Activated CD4-positive, alpha-beta T cell treated with anti-CD3 and anti-CD28 coated beads for 36 hours (primary cell): ENCODE data around the gene SPHKAP. TPM values are rescaled to one million over a fixed set of nuclear protein-coding genes. Genes with fewer than 3 reads are reported as not detected.
"Not testable (repeated sequence)": the region's sequence is repeated elsewhere in the genome, so short reads cannot be mapped to it uniquely, and the experiment has no call there.

Experiments used
- ATAC-seq: fragments of 200-7000 bp; cut with Tn5 transposase; one replicate; pipeline ENCODE4 v1.10.0; 2021; ENCODE audit warnings: mild to moderate bottlenecking, moderate library complexity
- CTCF ChIA-PET: fragments of 350-600 bp; sonication (Branson Sonifier 250); formaldehyde crosslinking; loops from one replicate; lab custom pipeline; 2021; ENCODE audit warnings: antibody characterized with exemption; lab: Charles Lee
- POLR2A ChIA-PET: fragments of 350-600 bp; sonication (Branson Sonifier 250); formaldehyde crosslinking; loops from one replicate; lab custom pipeline; 2021; ENCODE audit warnings: antibody characterized with exemption, inconsistent platforms; lab: Charles Lee
- DNase-seq: peaks from one replicate; pipeline ENCODE4 v3.0.0-alpha.2; 2020
- H3K27ac Mint-ChIP-seq: one replicate; pipeline ENCODE4 v1.8.0; 2021; ENCODE audit warnings: mixed read lengths
- H3K27me3 Mint-ChIP-seq: one replicate; pipeline ENCODE4 v1.8.0; 2021; ENCODE audit warnings: mixed read lengths
- H3K36me3 Mint-ChIP-seq: one replicate; pipeline ENCODE4 v1.8.0; 2021; ENCODE audit warnings: low read depth, mixed read lengths
- H3K4me1 Mint-ChIP-seq: one replicate; pipeline ENCODE4 v1.8.0; 2021; ENCODE audit warnings: mixed read lengths
- H3K4me3 Mint-ChIP-seq: one replicate; pipeline ENCODE4 v1.8.0; 2021; ENCODE audit warnings: mild to moderate bottlenecking, moderate library complexity, mixed read lengths
- H3K9me3 Mint-ChIP-seq: one replicate; pipeline ENCODE4 v1.8.0; 2021; ENCODE audit warnings: low read depth, mixed read lengths
- intact Hi-C, 2 experiments: fragments of 100-400 bp; cut with DNase I in 1 of 2; cut with micrococcal nuclease in 1 of 2; formaldehyde crosslinking; loops; one replicate each; pipeline versions ENCODE4 v1.14.2 to v1.15.1; 2022 to 2024; cut with DNase I, micrococcal nuclease
- total RNA-seq, 2 experiments: library from RNA; stranded (reverse); gene quantifications; one replicate each; pipeline ENCODE4 v1.2.3, GENCODE V29; 2021

SPHKAP gene
- not detected for total RNA-seq

GRCh38 chr2:228181098-228182019 lies at the start of gene SPHKAP:
Gene SPHKAP, minus strand, starts transcription at chr2:228181687. Its CDS starts 89 bp downstream, at chr2:228181598.
- CTCF ChIA-PET: no interaction called here
- ATAC-seq (no peak), DNase-seq (no peak)
- Mint-ChIP-seq H3K4me3 (no peak within 1 kb of the TSS), H3K36me3 (no peaks in the 10 kb centered on the region), H3K4me1 (no peaks in the 10 kb centered on the region), H3K27me3 (peaks cover 9% of the 10 kb centered on the region), H3K9me3 (peaks cover 4% of the 10 kb centered on the region), H3K27ac (no peak within 1 kb of the TSS)
- POLR2A ChIA-PET: no interaction called here
- intact Hi-C loops: no loop called here

GRCh38 chr2:228227466-228227865 lies 46.0 kb upstream of the SPHKAP start:
- ATAC-seq (no peak), DNase-seq (no peak)
- POLR2A ChIA-PET: no interaction called here
- intact Hi-C loops: no loop called here
- H3K27ac Mint-ChIP-seq: no peak overlapping the region
- no peaks in the 10 kb centered on the region for H3K36me3 Mint-ChIP-seq
- no peaks in the 10 kb centered on the region for H3K4me1 Mint-ChIP-seq
- H3K27me3 Mint-ChIP-seq: no peaks in the 10 kb centered on the region
- CTCF ChIA-PET: no interaction called here
- H3K4me3 Mint-ChIP-seq: no peak overlapping the region
- H3K9me3 Mint-ChIP-seq: peaks cover 7% of the 10 kb centered on the region

- H3K27me3 Mint-ChIP-seq: no peaks in the 10 kb centered on the region
- peaks cover 8% of the 10 kb centered on the region for H3K9me3 Mint-ChIP-seq
- ChIA-PET CTCF (no interaction called here), POLR2A (no interaction called here)
- no peak overlapping the region for H3K27ac Mint-ChIP-seq
- DNase-seq (no peak), ATAC-seq (no peak)
- no peaks in the 10 kb centered on the region for H3K4me1 Mint-ChIP-seq
- H3K36me3 Mint-ChIP-seq: no peaks in the 10 kb centered on the region
- no peak overlapping the region for H3K4me3 Mint-ChIP-seq
- intact Hi-C loops: no loop called here
Measured at GRCh38 chr2:228224410-228224809, 42.9 kb upstream of the SPHKAP start.

GRCh38 chr2:228218593-228218992 lies 37.1 kb upstream of the SPHKAP start:
- CTCF ChIA-PET: interaction anchor here (0.7 kb wide), 1 partner anchor 26 kb away, joined by 4 read pairs; no protein-coding TSS in a partner anchor
- POLR2A ChIA-PET, intact Hi-C loops, H3K27me3 Mint-ChIP-seq, H3K27ac Mint-ChIP-seq, H3K36me3 Mint-ChIP-seq, H3K4me1 Mint-ChIP-seq, H3K4me3 Mint-ChIP-seq, ATAC-seq, DNase-seq: not testable (repeated sequence)
- H3K9me3 Mint-ChIP-seq: peaks cover 12% of the 10 kb centered on the region

GRCh38 chr2:228197504-228197903 lies 16.0 kb upstream of the SPHKAP start:
- no peaks in the 10 kb centered on the region for H3K27me3 Mint-ChIP-seq

GRCh38 chr2:228180181-228181097 lies 1.0 kb downstream of the SPHKAP start:
- peaks cover 4% of the 10 kb centered on the region for H3K9me3 Mint-ChIP-seq
- no peak overlapping the region for H3K4me3 Mint-ChIP-seq
- no peak overlapping the region for H3K27ac Mint-ChIP-seq
- POLR2A ChIA-PET: no interaction called here
- ATAC-seq (no peak), DNase-seq (no peak)
- H3K27me3 Mint-ChIP-seq: peaks cover 9% of the 10 kb centered on the region
- intact Hi-C loops: no loop called here
- CTCF ChIA-PET: interaction anchor here (0.6 kb wide), 1 partner anchor 134 kb away, joined by 4 read pairs; no protein-coding TSS in a partner anchor
- H3K36me3 Mint-ChIP-seq: no peaks in the 10 kb centered on the region
- H3K4me1 Mint-ChIP-seq: no peaks in the 10 kb centered on the region

More at GRCh38 chr2:228197504-228197903, 16.0 kb upstream of the SPHKAP start:
- Mint-ChIP-seq H3K4me3 (no peak overlapping the region), H3K36me3 (no peaks in the 10 kb centered on the region), H3K4me1 (no peaks in the 10 kb centered on the region), H3K27ac (no peak overlapping the region), H3K9me3 (peaks cover 4% of the 10 kb centered on the region)
- ATAC-seq: no peak
- ChIA-PET CTCF (no interaction called here), POLR2A (no interaction called here)
- DNase-seq: no peak
- intact Hi-C loops: no loop called here

GRCh38 chr2:228167290-228167689 lies 14.2 kb downstream of the SPHKAP start:
- intact Hi-C loops: no loop called here
- no peaks in the 10 kb centered on the region for H3K27me3 Mint-ChIP-seq
- ChIA-PET CTCF (interaction anchor here (0.6 kb wide), 1 partner anchor 216 kb away, joined by 3 read pairs; no protein-coding TSS in a partner anchor), POLR2A (no interaction called here)
- no peaks in the 10 kb centered on the region for H3K4me1 Mint-ChIP-seq
- no peak for ATAC-seq
- DNase-seq: no peak
- H3K4me3 Mint-ChIP-seq: no peak overlapping the region
- H3K27ac Mint-ChIP-seq: no peak overlapping the region
- H3K9me3 Mint-ChIP-seq: no peaks in the 10 kb centered on the region
- no peaks in the 10 kb centered on the region for H3K36me3 Mint-ChIP-seq

- H3K4me3 Mint-ChIP-seq: no peak overlapping the region
- H3K27me3 Mint-ChIP-seq: no peaks in the 10 kb centered on the region
- ChIA-PET POLR2A (no interaction called here), CTCF (no interaction called here)
- H3K36me3 Mint-ChIP-seq: no peaks in the 10 kb centered on the region
- intact Hi-C loops: no loop called here
- no peak for ATAC-seq
- H3K4me1 Mint-ChIP-seq: no peaks in the 10 kb centered on the region
- H3K27ac Mint-ChIP-seq: no peak overlapping the region
- no peaks in the 10 kb centered on the region for H3K9me3 Mint-ChIP-seq
- no peak for DNase-seq
Measured at GRCh38 chr2:228164718-228165117, 16.8 kb downstream of the SPHKAP start.

- Mint-ChIP-seq H3K4me3 (no peak overlapping the region), H3K4me1 (no peaks in the 10 kb centered on the region), H3K27ac (no peak overlapping the region), H3K36me3 (no peaks in the 10 kb centered on the region), H3K9me3 (peaks cover 7% of the 10 kb centered on the region), H3K27me3 (no peaks in the 10 kb centered on the region)
- CTCF ChIA-PET: no interaction called here
- ATAC-seq (no peak), DNase-seq (no peak)
- POLR2A ChIA-PET: no interaction called here
- intact Hi-C loops: no loop called here
Measured at GRCh38 chr2:228157841-228158240, 23.6 kb downstream of the SPHKAP start.

- Mint-ChIP-seq H3K36me3 (no peaks in the 10 kb centered on the region), H3K9me3 (peaks cover 3% of the 10 kb centered on the region), H3K4me3 (no peak overlapping the region), H3K27ac (no peak overlapping the region), H3K27me3 (no peaks in the 10 kb centered on the region), H3K4me1 (peaks cover 2% of the 10 kb centered on the region)
- intact Hi-C loops: no loop called here
- no peak for DNase-seq
- ChIA-PET POLR2A (no interaction called here), CTCF (no interaction called here)
- no peak for ATAC-seq
Measured at GRCh38 chr2:228144961-228145360, 36.5 kb downstream of the SPHKAP start.

GRCh38 chr2:228140934-228141528 lies 40.5 kb downstream of the SPHKAP start:
- CTCF ChIA-PET: no interaction called here
- Mint-ChIP-seq H3K27me3 (no peaks in the 10 kb centered on the region), H3K9me3 (no peaks in the 10 kb centered on the region), H3K4me1 (peaks cover 2% of the 10 kb centered on the region), H3K27ac (no peak overlapping the region), H3K4me3 (no peak overlapping the region), H3K36me3 (no peaks in the 10 kb centered on the region)
- ATAC-seq (peak; percentile 73), DNase-seq (no peak)
- intact Hi-C loops: no loop called here
- POLR2A ChIA-PET: no interaction called here
